ENCODE data around the gene MGMT. TPM values are rescaled to one million over a fixed set of nuclear protein-coding genes. Genes with fewer than 3 reads are reported as not detected.

MGMT gene
- total RNA-seq, 1 donor from 2014 or later: 19.6 TPM

DNA sequence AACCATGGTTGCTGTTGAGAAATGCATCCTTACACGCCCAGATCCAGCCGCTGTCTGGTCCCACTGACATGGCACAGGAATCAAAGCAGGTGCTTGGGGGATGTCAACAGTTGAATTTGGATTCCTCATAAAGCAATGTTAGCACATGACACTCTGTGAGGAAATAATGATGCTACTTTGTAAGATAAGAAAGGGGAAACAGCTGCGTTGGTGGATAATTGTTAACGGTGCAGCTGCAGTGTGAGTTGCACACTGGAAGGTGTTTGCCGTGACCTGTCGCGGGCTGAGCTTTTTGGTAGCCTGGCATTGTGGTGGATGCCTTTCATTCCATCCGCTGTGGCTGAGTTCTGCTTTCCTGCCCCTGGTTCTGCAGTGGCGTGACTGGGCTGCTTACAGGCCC is 113.9 kb downstream of the MGMT start:
- Mint-ChIP-seq H3K4me3 (no peak overlapping the region), H3K9me3 (peaks cover 24% of the 10 kb centered on the region), H3K36me3 (ENCODE audit: low read depth) (no peaks in the 10 kb centered on the region), H3K4me1 (ENCODE audit: low read depth) (no peaks in the 10 kb centered on the region), H3K27ac (no peak overlapping the region), H3K27me3 (ENCODE audit: insufficient read depth) (no peaks in the 10 kb centered on the region)
- intact Hi-C loops (cut with micrococcal nuclease): no loop called here
- DNase-seq (ENCODE audit: low spot score): no peak

DNA sequence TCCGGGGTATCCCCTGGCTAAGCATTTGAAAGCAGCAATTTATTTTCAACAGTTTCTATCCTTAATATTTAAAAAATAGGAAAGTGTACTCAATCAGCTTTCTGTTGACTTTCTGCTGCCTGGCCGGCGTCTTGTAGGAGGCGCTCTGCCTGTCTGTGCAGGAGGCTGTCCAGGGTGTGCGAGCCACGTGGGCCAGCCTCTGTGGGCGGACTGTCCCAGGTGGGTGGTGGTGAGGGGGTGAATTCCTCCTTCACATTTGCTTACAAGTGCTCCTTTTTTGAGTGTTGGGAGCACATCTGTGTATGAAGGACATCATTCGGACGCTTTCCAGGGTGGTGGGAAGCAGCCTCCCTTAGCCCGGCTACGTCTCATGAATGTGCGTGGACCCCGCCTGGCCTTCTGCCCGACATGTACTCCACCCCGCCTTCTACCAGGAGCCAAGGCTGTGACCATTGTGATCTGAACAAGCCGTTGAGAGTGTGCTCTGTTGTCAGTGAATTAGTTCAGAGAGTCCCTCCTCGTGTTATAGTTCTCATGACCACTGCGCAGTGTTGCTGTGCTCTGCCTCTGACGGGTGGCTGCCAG is 114.9 kb downstream of the MGMT start:
- Mint-ChIP-seq H3K4me1 (ENCODE audit: low read depth) (no peaks in the 10 kb centered on the region), H3K27me3 (ENCODE audit: insufficient read depth) (no peaks in the 10 kb centered on the region), H3K9me3 (peaks cover 34% of the 10 kb centered on the region), H3K27ac (no peak overlapping the region), H3K36me3 (ENCODE audit: low read depth) (peaks cover under 1% of the 10 kb centered on the region), H3K4me3 (no peak overlapping the region)
- intact Hi-C loops (cut with micrococcal nuclease): no loop called here
- no peak for DNase-seq (ENCODE audit: low spot score)

DNA sequence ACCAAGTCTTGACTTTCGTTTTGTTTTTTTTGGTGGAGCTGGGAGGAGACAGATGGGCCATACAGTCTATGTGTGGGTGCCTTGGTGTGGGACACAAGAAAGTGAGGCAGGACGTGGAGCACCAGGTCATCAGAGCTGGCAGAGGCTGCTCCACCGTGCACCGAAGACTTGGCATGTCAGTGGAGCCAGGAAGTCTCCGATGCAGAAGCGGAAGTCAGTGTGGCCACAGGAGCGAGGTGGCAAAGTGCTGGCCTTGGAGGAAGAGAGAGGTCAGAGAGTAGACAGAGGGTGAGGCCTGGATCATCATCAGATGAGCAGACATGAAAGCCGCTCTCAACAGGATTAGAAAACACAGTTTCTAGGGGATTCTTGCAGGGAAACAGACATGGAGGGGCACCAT is 116.8 kb downstream of the MGMT start:
- DNase-seq (ENCODE audit: low spot score): no peak
- Mint-ChIP-seq H3K27me3 (ENCODE audit: insufficient read depth) (no peaks in the 10 kb centered on the region), H3K4me1 (ENCODE audit: low read depth) (no peaks in the 10 kb centered on the region), H3K27ac (no peak overlapping the region), H3K36me3 (ENCODE audit: low read depth) (peaks cover 6% of the 10 kb centered on the region), H3K4me3 (no peak overlapping the region), H3K9me3 (peaks cover 51% of the 10 kb centered on the region)
- intact Hi-C loops (cut with micrococcal nuclease): no loop called here

DNA sequence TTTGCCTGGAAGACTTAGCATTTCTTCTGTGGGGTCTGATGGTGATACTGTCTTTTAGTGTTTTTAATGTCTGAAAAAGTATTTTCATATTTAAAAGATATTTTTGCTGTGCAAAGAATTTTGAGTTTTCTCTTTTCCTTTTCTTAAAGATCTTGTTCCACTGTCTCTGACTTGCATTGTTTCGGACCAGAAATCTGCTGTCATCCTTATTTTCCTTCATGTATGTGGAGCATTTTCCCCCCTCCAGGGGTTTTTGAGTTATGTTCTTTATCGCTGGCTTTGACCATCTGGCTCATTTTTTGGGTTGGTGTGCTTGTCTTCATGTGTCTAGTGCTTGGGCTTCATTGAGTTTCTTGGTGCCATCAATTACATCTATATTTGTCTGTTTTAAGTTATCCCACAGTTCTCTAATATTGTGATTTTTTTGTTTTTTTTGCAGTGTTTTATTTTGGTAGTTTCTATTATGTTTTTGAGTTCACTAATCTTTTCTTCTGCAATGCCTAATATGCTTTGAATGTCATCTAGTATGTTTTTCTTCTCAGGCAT is 119.9 kb downstream of the MGMT start:
- H3K27me3 Mint-ChIP-seq (ENCODE audit: insufficient read depth): no peaks in the 10 kb centered on the region
- no peak overlapping the region for H3K4me3 Mint-ChIP-seq
- DNase-seq (ENCODE audit: low spot score): no peak
- H3K4me1 Mint-ChIP-seq (ENCODE audit: low read depth): no peaks in the 10 kb centered on the region
- H3K9me3 Mint-ChIP-seq: peaks cover 49% of the 10 kb centered on the region
- peaks cover 6% of the 10 kb centered on the region for H3K36me3 Mint-ChIP-seq (ENCODE audit: low read depth)
- no peak overlapping the region for H3K27ac Mint-ChIP-seq
- intact Hi-C loops (cut with micrococcal nuclease): no loop called here

DNA sequence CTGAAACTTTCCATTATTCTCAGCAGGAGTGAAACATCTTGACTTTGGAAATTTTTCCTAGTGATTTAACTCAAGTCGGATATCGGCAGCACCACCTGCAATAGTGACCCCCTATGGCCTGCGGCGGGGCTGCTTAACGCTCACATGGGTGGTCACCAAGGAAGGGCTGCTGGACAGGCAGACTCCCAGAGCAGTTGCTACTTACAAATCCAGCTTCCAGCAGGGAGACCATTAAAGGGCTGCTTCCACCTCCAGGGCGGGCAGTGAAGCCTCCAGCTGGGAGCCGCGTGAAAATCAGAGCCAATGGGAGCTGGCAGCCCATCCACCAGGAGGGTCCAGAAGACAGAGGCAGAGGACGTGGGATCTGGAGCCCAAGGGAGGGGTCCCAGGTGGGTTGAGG is 122.5 kb downstream of the MGMT start:
- no peak for DNase-seq (ENCODE audit: low spot score)
- intact Hi-C loops (cut with micrococcal nuclease): no loop called here
- Mint-ChIP-seq H3K36me3 (ENCODE audit: low read depth) (peaks cover 6% of the 10 kb centered on the region), H3K9me3 (peaks cover 45% of the 10 kb centered on the region), H3K27me3 (ENCODE audit: insufficient read depth) (no peaks in the 10 kb centered on the region), H3K4me1 (ENCODE audit: low read depth) (no peaks in the 10 kb centered on the region), H3K4me3 (no peak overlapping the region), H3K27ac (no peak overlapping the region)

DNA sequence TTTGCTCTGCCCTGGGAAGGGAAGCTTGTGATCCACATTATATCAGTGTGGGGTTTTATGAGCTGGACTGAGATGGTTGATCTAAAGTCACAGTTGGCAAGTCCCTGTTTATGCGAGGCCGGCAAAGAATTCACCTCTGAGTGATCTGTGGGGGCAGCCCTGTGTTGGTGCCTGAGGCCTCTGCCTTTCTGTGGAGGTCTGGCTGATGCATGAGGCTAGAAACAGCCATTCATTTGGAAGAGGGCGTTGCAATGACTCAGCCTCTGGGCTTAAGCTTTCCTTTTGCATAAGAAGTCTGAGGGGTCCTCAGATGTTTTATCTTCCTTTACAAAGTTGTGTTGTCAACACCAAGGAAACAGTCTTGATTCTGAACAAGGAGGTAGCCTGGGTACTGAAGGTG is 126.9 kb downstream of the MGMT start:
- H3K36me3 Mint-ChIP-seq (ENCODE audit: low read depth): no peaks in the 10 kb centered on the region
- H3K4me3 Mint-ChIP-seq: no peak overlapping the region
- H3K9me3 Mint-ChIP-seq: peaks cover 16% of the 10 kb centered on the region
- no peaks in the 10 kb centered on the region for H3K27me3 Mint-ChIP-seq (ENCODE audit: insufficient read depth)
- intact Hi-C loops (cut with micrococcal nuclease): no loop called here
- DNase-seq (ENCODE audit: low spot score): no peak
- no peaks in the 10 kb centered on the region for H3K4me1 Mint-ChIP-seq (ENCODE audit: low read depth)
- H3K27ac Mint-ChIP-seq: no peak overlapping the region

DNA sequence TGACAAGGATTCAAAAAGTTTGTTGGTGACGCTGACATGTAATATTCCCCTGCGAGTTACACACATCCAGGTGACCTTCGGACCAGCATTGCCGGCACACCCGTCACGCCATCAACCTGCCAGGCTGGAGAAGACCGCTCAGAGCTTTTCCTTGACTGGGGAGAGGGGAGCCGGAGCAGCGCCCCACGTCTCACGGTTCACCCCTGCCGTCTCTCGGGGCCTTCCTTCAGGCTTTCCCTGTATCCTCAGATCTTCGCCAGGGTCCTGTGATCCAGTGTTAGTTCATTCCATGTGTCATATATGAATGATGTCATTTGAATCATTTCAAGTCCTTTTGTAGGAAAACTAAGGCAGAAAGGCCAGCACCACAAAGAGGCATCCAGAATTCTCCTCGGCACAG is 127.8 kb downstream of the MGMT start:
- no peak overlapping the region for H3K4me3 Mint-ChIP-seq
- peaks cover 16% of the 10 kb centered on the region for H3K9me3 Mint-ChIP-seq
- no peaks in the 10 kb centered on the region for H3K36me3 Mint-ChIP-seq (ENCODE audit: low read depth)
- H3K27ac Mint-ChIP-seq: no peak overlapping the region
- H3K4me1 Mint-ChIP-seq (ENCODE audit: low read depth): no peaks in the 10 kb centered on the region
- no peaks in the 10 kb centered on the region for H3K27me3 Mint-ChIP-seq (ENCODE audit: insufficient read depth)
- DNase-seq (ENCODE audit: low spot score): no peak
- intact Hi-C loops (cut with micrococcal nuclease): no loop called here

DNA sequence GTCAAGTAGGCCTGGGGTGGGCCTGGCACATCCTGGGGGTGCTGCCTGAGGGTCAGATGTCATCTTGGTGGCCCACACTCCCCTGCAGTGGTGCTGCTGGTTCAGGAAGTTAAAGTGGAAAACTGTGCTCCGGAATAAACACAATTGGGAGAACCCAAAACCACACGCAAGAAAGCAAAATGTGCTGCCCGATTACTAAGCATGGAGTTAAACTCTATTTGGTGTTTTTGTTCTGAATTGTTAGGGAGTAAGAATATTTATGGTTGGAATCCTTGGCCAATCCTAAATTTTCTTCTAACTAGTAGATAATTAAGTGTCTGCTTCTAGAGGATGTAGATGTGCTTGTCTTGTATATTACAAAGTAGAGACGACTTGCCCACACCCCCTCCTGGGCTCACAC is 131.4 kb downstream of the MGMT start:
- no peaks in the 10 kb centered on the region for H3K27me3 Mint-ChIP-seq (ENCODE audit: insufficient read depth)
- H3K9me3 Mint-ChIP-seq: peaks cover 15% of the 10 kb centered on the region
- H3K27ac Mint-ChIP-seq: no peak overlapping the region
- intact Hi-C loops (cut with micrococcal nuclease): no loop called here
- no peaks in the 10 kb centered on the region for H3K4me1 Mint-ChIP-seq (ENCODE audit: low read depth)
- H3K4me3 Mint-ChIP-seq: no peak overlapping the region
- H3K36me3 Mint-ChIP-seq (ENCODE audit: low read depth): no peaks in the 10 kb centered on the region
- DNase-seq (ENCODE audit: low spot score): no peak

DNA sequence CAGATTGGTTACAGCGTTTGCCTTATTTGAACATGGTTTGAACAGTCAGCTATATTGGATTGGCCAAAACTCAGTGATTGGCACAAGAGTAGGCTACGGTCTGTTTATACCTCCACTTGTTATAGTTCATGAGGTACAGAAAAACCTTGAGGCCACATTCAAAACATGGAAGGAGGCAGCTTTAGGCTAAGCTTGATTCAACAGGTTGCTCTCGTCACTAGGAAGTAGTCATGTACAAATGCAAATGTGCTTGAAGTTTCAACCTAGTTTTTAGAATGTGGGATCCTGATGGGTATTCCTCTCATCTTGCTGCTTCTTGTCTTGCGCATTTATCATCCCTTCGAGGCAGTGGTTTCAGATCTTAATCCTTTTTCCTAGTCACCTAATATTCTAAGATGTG is 132.1 kb downstream of the MGMT start:
- no peak for DNase-seq (ENCODE audit: low spot score)
- intact Hi-C loops (cut with micrococcal nuclease): no loop called here
- no peak overlapping the region for H3K4me3 Mint-ChIP-seq
- no peak overlapping the region for H3K27ac Mint-ChIP-seq
- H3K27me3 Mint-ChIP-seq (ENCODE audit: insufficient read depth): no peaks in the 10 kb centered on the region
- H3K36me3 Mint-ChIP-seq (ENCODE audit: low read depth): no peaks in the 10 kb centered on the region
- no peaks in the 10 kb centered on the region for H3K4me1 Mint-ChIP-seq (ENCODE audit: low read depth)
- H3K9me3 Mint-ChIP-seq: peaks cover 11% of the 10 kb centered on the region

DNA sequence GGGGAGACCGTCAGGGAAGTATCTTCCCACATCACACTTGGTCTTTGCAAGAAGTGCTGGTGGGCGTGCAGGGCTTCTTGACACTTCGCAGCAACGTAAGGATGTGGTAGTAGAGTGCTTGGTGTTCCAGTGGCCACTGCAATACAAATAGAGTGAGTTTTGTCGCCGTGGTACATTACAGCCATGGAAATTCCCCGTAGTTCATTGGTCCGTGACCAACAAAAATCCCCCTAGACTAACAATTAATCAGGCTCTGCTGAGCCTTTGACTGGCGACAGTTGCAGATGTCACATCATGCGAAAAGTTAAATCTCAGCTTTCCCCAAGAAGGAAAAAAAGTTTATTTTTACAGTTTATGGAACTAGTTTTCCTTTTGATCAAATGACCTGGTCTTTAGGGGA is 134.7 kb downstream of the MGMT start:
- intact Hi-C loops (cut with micrococcal nuclease): no loop called here
- H3K9me3 Mint-ChIP-seq: no peaks in the 10 kb centered on the region
- H3K4me3 Mint-ChIP-seq: no peak overlapping the region
- H3K36me3 Mint-ChIP-seq (ENCODE audit: low read depth): no peaks in the 10 kb centered on the region
- DNase-seq (ENCODE audit: low spot score): no peak
- no peak overlapping the region for H3K27ac Mint-ChIP-seq
- H3K27me3 Mint-ChIP-seq (ENCODE audit: insufficient read depth): no peaks in the 10 kb centered on the region
- no peaks in the 10 kb centered on the region for H3K4me1 Mint-ChIP-seq (ENCODE audit: low read depth)

DNA sequence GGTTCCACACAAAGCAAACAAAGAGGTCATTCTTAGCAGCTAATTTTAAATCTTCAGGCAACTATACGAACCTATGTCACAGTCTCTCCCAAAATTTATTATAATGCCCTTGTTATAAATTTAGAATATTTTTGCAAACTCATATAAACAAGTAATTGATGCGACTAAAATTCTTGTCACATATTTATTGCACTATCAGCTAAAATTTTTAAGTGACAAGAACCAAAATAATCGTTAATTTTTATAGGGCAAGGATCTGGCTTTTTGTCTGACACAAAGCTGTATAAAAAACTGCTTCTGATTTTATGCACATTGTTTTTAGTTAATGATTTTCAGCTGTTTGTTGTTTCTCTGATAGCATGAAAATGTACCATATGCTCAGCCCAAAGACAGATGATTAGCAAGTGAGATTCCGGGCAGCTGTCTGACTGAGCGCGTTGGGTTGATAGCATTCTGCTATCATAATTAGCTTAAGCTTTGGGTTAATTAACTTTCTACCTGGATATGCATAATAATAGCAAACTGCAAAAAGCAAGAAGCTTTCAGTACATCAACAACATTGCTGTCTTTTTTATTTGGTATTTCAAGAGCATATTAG is 136.0 kb downstream of the MGMT start:
- no peak overlapping the region for H3K27ac Mint-ChIP-seq
- no peaks in the 10 kb centered on the region for H3K27me3 Mint-ChIP-seq (ENCODE audit: insufficient read depth)
- H3K4me1 Mint-ChIP-seq (ENCODE audit: low read depth): no peaks in the 10 kb centered on the region
- intact Hi-C loops (cut with micrococcal nuclease): no loop called here
- H3K9me3 Mint-ChIP-seq: no peaks in the 10 kb centered on the region
- H3K36me3 Mint-ChIP-seq (ENCODE audit: low read depth): no peaks in the 10 kb centered on the region
- DNase-seq (ENCODE audit: low spot score): no peak
- no peak overlapping the region for H3K4me3 Mint-ChIP-seq

DNA sequence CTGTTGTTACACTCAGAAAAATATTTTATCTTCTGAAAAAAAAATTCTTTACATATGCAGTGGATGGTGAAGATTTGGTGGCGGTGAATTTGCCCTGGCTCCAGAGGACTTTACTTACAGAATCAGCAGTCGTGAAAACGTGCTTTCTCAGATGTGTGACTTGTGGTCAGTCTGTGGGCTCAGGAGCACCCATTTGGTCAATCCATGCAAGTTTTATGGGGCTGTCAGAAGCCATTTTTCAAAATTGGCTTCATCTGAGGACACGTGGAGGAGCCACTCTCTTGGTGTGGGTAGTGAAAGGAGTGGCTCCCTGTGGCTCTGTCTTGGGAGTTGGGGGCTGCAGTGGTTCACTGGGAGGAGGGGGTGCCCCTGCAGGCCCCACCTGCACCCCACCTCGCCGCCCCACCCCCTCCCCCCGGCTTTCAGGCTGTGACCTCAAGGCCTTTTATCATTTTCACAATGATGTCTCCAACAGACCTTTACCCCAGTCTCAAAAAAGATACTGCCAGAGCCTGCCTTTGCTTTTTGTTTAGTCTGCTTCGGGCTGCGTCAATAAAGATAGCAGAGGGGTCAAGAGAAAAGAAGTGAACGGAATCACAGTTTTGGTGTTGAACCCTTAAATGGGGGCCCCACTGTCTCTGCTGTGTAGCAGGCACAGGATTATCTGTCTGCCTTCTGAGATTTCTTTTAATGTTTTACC is 137.4 kb downstream of the MGMT start:
- Mint-ChIP-seq H3K9me3 (no peaks in the 10 kb centered on the region), H3K4me1 (ENCODE audit: low read depth) (no peaks in the 10 kb centered on the region), H3K4me3 (no peak overlapping the region), H3K27me3 (ENCODE audit: insufficient read depth) (no peaks in the 10 kb centered on the region), H3K27ac (no peak overlapping the region), H3K36me3 (ENCODE audit: low read depth) (no peaks in the 10 kb centered on the region)
- intact Hi-C loops (cut with micrococcal nuclease): no loop called here
- no peak for DNase-seq (ENCODE audit: low spot score)

DNA sequence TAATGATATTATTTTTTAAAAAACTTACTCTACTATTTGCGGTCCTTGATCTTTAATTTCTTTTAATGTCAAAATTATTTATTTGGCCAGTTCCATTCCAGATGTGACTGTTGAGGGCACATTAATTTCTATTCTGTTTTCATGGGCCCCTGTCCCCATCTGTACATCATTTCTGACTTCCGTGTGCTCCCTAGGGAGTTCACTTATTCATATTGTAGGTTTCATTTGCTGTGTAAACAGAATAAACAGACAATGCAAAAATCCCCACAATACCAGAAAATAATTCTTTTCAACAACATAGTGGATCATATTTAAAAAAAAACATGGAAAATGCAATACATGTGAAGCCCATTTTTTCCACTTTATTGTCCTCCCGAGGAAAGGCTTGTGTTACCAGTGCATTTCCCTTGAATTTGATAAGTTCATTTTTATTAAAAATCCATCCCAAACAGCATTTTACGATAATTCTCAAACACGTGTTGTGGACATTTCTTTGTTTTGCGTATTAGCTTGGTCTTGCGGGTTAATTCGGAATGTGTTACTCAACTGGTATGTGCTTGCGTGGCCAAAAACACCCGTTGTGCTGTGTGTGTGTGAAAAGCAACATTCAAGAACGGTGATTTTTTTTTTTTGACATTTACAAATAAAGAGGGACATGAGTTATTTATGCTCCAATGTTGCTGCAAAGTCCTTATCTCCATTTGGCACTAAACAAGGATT is 138.4 kb downstream of the MGMT start:
- Mint-ChIP-seq H3K4me1 (ENCODE audit: low read depth) (no peaks in the 10 kb centered on the region), H3K27me3 (ENCODE audit: insufficient read depth) (no peaks in the 10 kb centered on the region), H3K9me3 (no peaks in the 10 kb centered on the region), H3K27ac (no peak overlapping the region), H3K36me3 (ENCODE audit: low read depth) (no peaks in the 10 kb centered on the region), H3K4me3 (no peak overlapping the region)
- intact Hi-C loops (cut with micrococcal nuclease): no loop called here
- no peak for DNase-seq (ENCODE audit: low spot score)

Data from activated T-helper 1 cell treated with anti-CD3 and anti-CD28 coated beads, Interleukin-12 subunit alpha, Interleukin-12 subunit beta, Interleukin-2, Interleukin-4 antibody, amounts not matched to agents 30 ng/mL and 10 ng/mL and 1 ng/mL, durations not matched to agents 14 hours and 24 hours and 36 hours (primary cell).